Transverse colon (tissue), 4 donors: ENCODE results near the gene PPP3CA.

Experiments
- POLR2AphosphoS5 ChIP-seq, 3 donors: sonication (generic); formaldehyde crosslinking; IDR thresholded peaks; one replicate each; pipeline ENCODE4 v1.6.1; 2016; ENCODE audit warnings: antibody characterized with exemption in 3 of 3
- TF ChIP-seq, protein P1 (sequence below), 5 experiments: fragments of 200-600 bp in 3 of 5; fragments of 450-650 bp in 2 of 5; sonication (generic) in 3 of 5; IDR thresholded peaks; 1 replicate in 2 of 5; 2 replicates in 3 of 5; pipeline ENCODE4 v1.5.1; 2016 to 2017; ENCODE audit warnings: antibody characterized with exemption in 5 of 5, inconsistent platforms in 3 of 5, mild to moderate bottlenecking in 2 of 5, moderate library complexity in 1 of 5

DNA sequence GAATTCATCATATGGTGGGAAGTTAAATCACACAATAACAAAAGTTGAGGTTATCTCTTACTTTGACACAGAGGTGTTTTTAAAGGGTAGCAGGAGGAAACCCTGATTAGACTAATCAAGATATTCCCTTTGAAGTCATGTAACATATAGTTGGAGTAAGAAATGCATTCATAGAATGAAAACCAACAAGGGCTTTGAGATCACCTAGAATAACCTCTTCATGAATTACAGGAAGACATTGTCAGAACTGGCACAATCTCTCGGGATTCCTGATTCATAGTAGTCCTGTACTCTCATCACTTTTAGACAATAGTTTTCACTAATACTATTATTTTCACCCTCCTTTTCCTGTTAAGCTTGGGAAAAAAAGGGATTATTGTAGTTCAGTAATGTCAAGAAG is 170.2 kb downstream of the PPP3CA start:
- TF ChIP-seq, protein P1, sequence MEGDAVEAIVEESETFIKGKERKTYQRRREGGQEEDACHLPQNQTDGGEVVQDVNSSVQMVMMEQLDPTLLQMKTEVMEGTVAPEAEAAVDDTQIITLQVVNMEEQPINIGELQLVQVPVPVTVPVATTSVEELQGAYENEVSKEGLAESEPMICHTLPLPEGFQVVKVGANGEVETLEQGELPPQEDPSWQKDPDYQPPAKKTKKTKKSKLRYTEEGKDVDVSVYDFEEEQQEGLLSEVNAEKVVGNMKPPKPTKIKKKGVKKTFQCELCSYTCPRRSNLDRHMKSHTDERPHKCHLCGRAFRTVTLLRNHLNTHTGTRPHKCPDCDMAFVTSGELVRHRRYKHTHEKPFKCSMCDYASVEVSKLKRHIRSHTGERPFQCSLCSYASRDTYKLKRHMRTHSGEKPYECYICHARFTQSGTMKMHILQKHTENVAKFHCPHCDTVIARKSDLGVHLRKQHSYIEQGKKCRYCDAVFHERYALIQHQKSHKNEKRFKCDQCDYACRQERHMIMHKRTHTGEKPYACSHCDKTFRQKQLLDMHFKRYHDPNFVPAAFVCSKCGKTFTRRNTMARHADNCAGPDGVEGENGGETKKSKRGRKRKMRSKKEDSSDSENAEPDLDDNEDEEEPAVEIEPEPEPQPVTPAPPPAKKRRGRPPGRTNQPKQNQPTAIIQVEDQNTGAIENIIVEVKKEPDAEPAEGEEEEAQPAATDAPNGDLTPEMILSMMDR (IDR thresholded peaks at IDR 0.05) = no peak
- TF ChIP-seq POLR2AphosphoS5 (IDR thresholded peaks at IDR 0.05) = no peak
